Body of pancreas (tissue), 4 donors: ENCODE data around the gene KCTD21.

Source experiments
- POLR2A ChIP-seq, 3 donors: fragments of 450-650 bp; IDR thresholded peaks; one replicate each; pipeline ENCODE4 v1.6.1; 2016; ENCODE audit warnings: antibody characterized with exemption in 3 of 3, mild to moderate bottlenecking in 2 of 3
- TF ChIP-seq, protein P1 (sequence below), 7 experiments: fragments of 450-650 bp in 4 of 7; fragments of 200-600 bp in 3 of 7; sonication (generic) in 3 of 7; IDR thresholded peaks; one replicate each; pipeline ENCODE4 v1.5.1; 2016 to 2019; ENCODE audit warnings: antibody characterized with exemption in 7 of 7

DNA sequence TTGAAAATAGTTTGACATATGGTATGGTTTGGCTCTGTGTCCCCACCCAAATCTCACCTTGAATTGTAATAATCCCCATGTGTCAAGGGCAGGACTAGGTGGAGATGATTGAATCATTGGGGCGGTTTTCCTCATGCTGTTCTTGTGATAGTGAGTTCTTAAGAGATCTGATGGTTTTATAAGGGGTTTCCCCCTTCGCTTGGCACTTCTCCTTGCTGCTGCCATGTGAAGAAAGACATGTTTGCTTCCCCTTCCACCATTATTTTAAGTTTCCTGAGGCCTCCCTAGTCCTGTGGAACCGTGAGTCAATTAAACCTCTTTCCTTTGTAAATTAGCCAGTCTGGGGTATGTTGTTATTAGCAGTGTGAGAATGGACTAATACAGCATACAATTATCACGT is 7.7 kb downstream of the KCTD21 start:
- TF ChIP-seq, protein P1, sequence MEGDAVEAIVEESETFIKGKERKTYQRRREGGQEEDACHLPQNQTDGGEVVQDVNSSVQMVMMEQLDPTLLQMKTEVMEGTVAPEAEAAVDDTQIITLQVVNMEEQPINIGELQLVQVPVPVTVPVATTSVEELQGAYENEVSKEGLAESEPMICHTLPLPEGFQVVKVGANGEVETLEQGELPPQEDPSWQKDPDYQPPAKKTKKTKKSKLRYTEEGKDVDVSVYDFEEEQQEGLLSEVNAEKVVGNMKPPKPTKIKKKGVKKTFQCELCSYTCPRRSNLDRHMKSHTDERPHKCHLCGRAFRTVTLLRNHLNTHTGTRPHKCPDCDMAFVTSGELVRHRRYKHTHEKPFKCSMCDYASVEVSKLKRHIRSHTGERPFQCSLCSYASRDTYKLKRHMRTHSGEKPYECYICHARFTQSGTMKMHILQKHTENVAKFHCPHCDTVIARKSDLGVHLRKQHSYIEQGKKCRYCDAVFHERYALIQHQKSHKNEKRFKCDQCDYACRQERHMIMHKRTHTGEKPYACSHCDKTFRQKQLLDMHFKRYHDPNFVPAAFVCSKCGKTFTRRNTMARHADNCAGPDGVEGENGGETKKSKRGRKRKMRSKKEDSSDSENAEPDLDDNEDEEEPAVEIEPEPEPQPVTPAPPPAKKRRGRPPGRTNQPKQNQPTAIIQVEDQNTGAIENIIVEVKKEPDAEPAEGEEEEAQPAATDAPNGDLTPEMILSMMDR (IDR thresholded peaks at IDR 0.05) = no peak
- TF ChIP-seq POLR2A (IDR thresholded peaks at IDR 0.05) = no peak
